Neural cell (in vitro differentiated cells): ENCODE data around the gene DDT. TPM values are rescaled to one million over a fixed set of nuclear protein-coding genes. Genes with fewer than 3 reads are reported as not detected.
"Not testable (repeated sequence)": the region's sequence is repeated elsewhere in the genome, so short reads cannot be mapped to it uniquely, and the experiment has no call there.

ENCODE experiments used
- H2AFZ ChIP-seq: fragments of 200-600, 300-800 bp; sonication (generic), shearing (Covaris generic); 2 replicates; pipeline ENCODE4 v1.6.0; 2014; ENCODE audit warnings: low read depth, mild to moderate bottlenecking, antibody characterized with exemption, low read length, moderate library complexity
- H3F3A ChIP-seq: fragments of 200-600 bp; shearing (Covaris generic); 2 replicates; pipeline ENCODE4 v1.6.1; 2016; ENCODE audit warnings: mild to moderate bottlenecking, moderate library complexity, mixed read lengths, antibody characterized with exemption, low read length; ENCODE audit not compliant: insufficient read depth, poor library complexity, severe bottlenecking
- H3K27ac ChIP-seq: fragments of 200-600, 300-800 bp; sonication (generic), shearing (Covaris generic); 2 replicates; pipeline ENCODE4 v1.5.1; 2014; ENCODE audit warnings: mild to moderate bottlenecking, low read length, moderate library complexity
- H3K27me3 ChIP-seq: fragments of 300-800, 200-600 bp; sonication (generic), shearing (Covaris generic); 2 replicates; pipeline ENCODE4 v1.6.0; 2014; ENCODE audit warnings: mild to moderate bottlenecking, low read depth, low read length, moderate library complexity; ENCODE audit not compliant: insufficient read depth
- H3K36me3 ChIP-seq: fragments of 300-800, 200-600 bp; sonication (generic), shearing (Covaris generic); 2 replicates; pipeline ENCODE4 v1.5.1; 2014; ENCODE audit warnings: mild to moderate bottlenecking, antibody characterized with exemption, low read length, moderate library complexity; ENCODE audit not compliant: insufficient read depth
- H3K4me2 ChIP-seq: fragments of 300-800, 200-600 bp; sonication (generic), shearing (Covaris generic); 2 replicates; pipeline ENCODE4 v1.6.0; 2014; ENCODE audit warnings: mild to moderate bottlenecking, low read length
- H3K4me3 ChIP-seq: fragments of 300-800, 200-600 bp; sonication (generic), shearing (Covaris generic); 2 replicates; pipeline ENCODE4 v1.5.1; 2014; ENCODE audit warnings: mild to moderate bottlenecking, low read length, moderate library complexity
- H3K79me2 ChIP-seq: fragments of 200-600 bp; shearing (Covaris generic); replicated peaks from 2 replicates; pipeline ENCODE4 v1.6.0; 2014; ENCODE audit warnings: mild to moderate bottlenecking, low read length, moderate library complexity; ENCODE audit not compliant: insufficient read depth
- H3K9ac ChIP-seq: fragments of 300-800, 200-600 bp; sonication (generic), shearing (Covaris generic); 2 replicates; pipeline ENCODE4 v1.6.1; 2016; ENCODE audit warnings: mild to moderate bottlenecking, low read length, mixed read lengths
- H3K9me2 ChIP-seq: fragments of 200-600 bp; shearing (Covaris generic); 2 replicates; pipeline ENCODE4 v1.6.1; 2016; ENCODE audit warnings: mild to moderate bottlenecking, low read length, mixed read lengths; ENCODE audit not compliant: insufficient read depth
- H3K9me3 ChIP-seq: fragments of 200-600, 300-800 bp; sonication (generic), shearing (Covaris generic); 2 replicates; pipeline ENCODE4 v1.6.1; 2016; ENCODE audit warnings: mild to moderate bottlenecking, mixed run types, low read length, moderate library complexity, mixed read lengths
- H4K20me1 ChIP-seq: fragments of 200-600 bp; shearing (Covaris generic); 2 replicates; pipeline ENCODE4 v1.6.1; 2016; ENCODE audit warnings: mild to moderate bottlenecking, mixed run types; ENCODE audit not compliant: insufficient read depth
- CTCF ChIP-seq: fragments of 450-650 bp; IDR thresholded peaks from 2 replicates; pipeline ENCODE4 v1.5.1; 2014; ENCODE audit warnings: antibody characterized with exemption, mild to moderate bottlenecking, moderate library complexity; ENCODE audit not compliant: poor library complexity, severe bottlenecking
- EP300 ChIP-seq: fragments of 450-650 bp; conservative IDR thresholded peaks from 2 replicates; pipeline ENCODE4 v1.6.1; 2014; ENCODE audit warnings: antibody characterized with exemption, mild to moderate bottlenecking, moderate library complexity; ENCODE audit not compliant: poor library complexity, severe bottlenecking
- EZH2 ChIP-seq: fragments of 200-600, 300-800 bp; shearing (Covaris generic), sonication (generic); IDR thresholded peaks from 2 replicates; pipeline ENCODE4 v1.6.1; 2014; ENCODE audit warnings: antibody characterized with exemption, low read length, borderline replicate concordance, mild to moderate bottlenecking; ENCODE audit not compliant: insufficient read depth, poor library complexity, severe bottlenecking
- MXI1 ChIP-seq: fragments of 450-650 bp; conservative IDR thresholded peaks from 2 replicates; pipeline ENCODE4 v1.6.1; 2014; ENCODE audit warnings: antibody characterized with exemption, mild to moderate bottlenecking; ENCODE audit not compliant: poor library complexity, severe bottlenecking
- POLR2AphosphoS5 ChIP-seq: IDR thresholded peaks from 2 replicates; pipeline ENCODE4 v1.6.1; 2012
- RAD21 ChIP-seq: fragments of 450-650 bp; conservative IDR thresholded peaks from 2 replicates; pipeline ENCODE4 v1.6.1; 2014; ENCODE audit warnings: antibody characterized with exemption, mild to moderate bottlenecking, moderate library complexity
- REST ChIP-seq: IDR thresholded peaks from 2 replicates; pipeline ENCODE4 v1.6.1; 2012; ENCODE audit warnings: borderline replicate concordance
- SMC3 ChIP-seq: fragments of 450-650 bp; conservative IDR thresholded peaks from 2 replicates; pipeline ENCODE4 v1.6.1; 2014; ENCODE audit warnings: antibody characterized with exemption, mild to moderate bottlenecking, moderate library complexity; ENCODE audit not compliant: poor library complexity
- TAF1 ChIP-seq: IDR thresholded peaks from 2 replicates; pipeline ENCODE4 v1.6.1; 2012; ENCODE audit warnings: low read depth
- polyA plus RNA-seq: library from polyadenylated mRNA; depleted of rRNA; stranded (reverse); fragments of >200 nt; gene quantifications from 2 replicates; pipeline ENCODE4 v1.2.3, GENCODE V29; 2014

DDT gene
- polyA plus RNA-seq, 1 donor from 2014 or later: 122 TPM

GRCh38 chr22:23970201-23970641, 4.0 kb downstream of the DDT start:
- no peak overlapping the region for H2AFZ ChIP-seq

GRCh38 chr22:23969071-23969470, 5.2 kb downstream of the DDT start:
- Histone ChIP-seq H3K9ac (no peak overlapping the region), H3K36me3 (no peaks in the 10 kb centered on the region), H3K9me3 (no peaks in the 10 kb centered on the region), H3K4me3 (no peak overlapping the region), H3K79me2 (no peaks in the 10 kb centered on the region), H3K27me3 (no peaks in the 10 kb centered on the region), H3K4me2 (no peak overlapping the region), H3K27ac (no peak overlapping the region), H3K9me2 (no peaks in the 10 kb centered on the region), H3F3A (no peaks in the 10 kb centered on the region), H4K20me1 (no peaks in the 10 kb centered on the region), H2AFZ (no peak overlapping the region)
- no peak for TF ChIP-seq EZH2

More at GRCh38 chr22:23970201-23970641, 4.0 kb downstream of the DDT start:
- Histone ChIP-seq H4K20me1 (no peaks in the 10 kb centered on the region), H3K9me2 (no peaks in the 10 kb centered on the region), H3K4me3 (no peak overlapping the region), H3K79me2 (no peaks in the 10 kb centered on the region), H3K27ac (no peak overlapping the region), H3K9me3 (no peaks in the 10 kb centered on the region), H3K4me2 (no peak overlapping the region), H3K27me3 (no peaks in the 10 kb centered on the region), H3F3A (no peaks in the 10 kb centered on the region), H3K36me3 (no peaks in the 10 kb centered on the region), H3K9ac (no peak overlapping the region)
- TF ChIP-seq CTCF (no peak), REST (no peak), EZH2 (no peak), TAF1 (no peak), EP300 (no peak), SMC3 (no peak), RAD21 (no peak), MXI1 (no peak), POLR2AphosphoS5 (no peak)

- not testable (repeated sequence) for H3K4me2 ChIP-seq, H3K9ac ChIP-seq, H3K4me3 ChIP-seq, H3F3A ChIP-seq, H2AFZ ChIP-seq, H3K9me2 ChIP-seq, H3K27me3 ChIP-seq, H4K20me1 ChIP-seq, H3K27ac ChIP-seq, H3K9me3 ChIP-seq, H3K79me2 ChIP-seq, H3K36me3 ChIP-seq
These were observed 7.7 kb downstream of the DDT start, which contains the start of gene DDTL for GRCh38 chr22:23966568-23966967. Gene DDTL (plus strand): TSS chr22:23966888. CDS start chr22:23966915, 27 bp downstream.

GRCh38 chr22:23966094-23966493, 8.1 kb downstream of the DDT start:
- not testable (repeated sequence) for H2AFZ ChIP-seq, H3K36me3 ChIP-seq, H3K4me3 ChIP-seq, H3K27ac ChIP-seq, H3K9ac ChIP-seq, H3K27me3 ChIP-seq, H3K9me2 ChIP-seq, H3K9me3 ChIP-seq, H3F3A ChIP-seq, H3K79me2 ChIP-seq, H4K20me1 ChIP-seq, H3K4me2 ChIP-seq

GRCh38 chr22:23961084-23961771, 13.0 kb downstream of the DDT start, which contains the start of gene GSTT2B:
Gene GSTT2B (minus strand): TSS chr22:23961195. CDS start chr22:23961131, 64 bp downstream.
- H3K9me2 ChIP-seq, H3K9me3 ChIP-seq, H3F3A ChIP-seq, H4K20me1 ChIP-seq, H3K27ac ChIP-seq, H3K27me3 ChIP-seq, H3K36me3 ChIP-seq, H3K79me2 ChIP-seq, H3K4me3 ChIP-seq, H3K4me2 ChIP-seq, H2AFZ ChIP-seq, H3K9ac ChIP-seq: not testable (repeated sequence)
